ENCODE data around the gene CD151. TPM values are rescaled to one million over a fixed set of nuclear protein-coding genes. Genes with fewer than 3 reads are reported as not detected.

The CD151 gene
- total RNA-seq, 2 experiments from 2014 or later: 45.9 to 46.5 TPM

GRCh38 chr11:830295-831117 is 2.2 kb upstream of the CD151 start:
- Mint-ChIP-seq H3K27me3 (peaks cover 40% of the 10 kb centered on the region), H3K27ac (no peak overlapping the region)

DNA sequence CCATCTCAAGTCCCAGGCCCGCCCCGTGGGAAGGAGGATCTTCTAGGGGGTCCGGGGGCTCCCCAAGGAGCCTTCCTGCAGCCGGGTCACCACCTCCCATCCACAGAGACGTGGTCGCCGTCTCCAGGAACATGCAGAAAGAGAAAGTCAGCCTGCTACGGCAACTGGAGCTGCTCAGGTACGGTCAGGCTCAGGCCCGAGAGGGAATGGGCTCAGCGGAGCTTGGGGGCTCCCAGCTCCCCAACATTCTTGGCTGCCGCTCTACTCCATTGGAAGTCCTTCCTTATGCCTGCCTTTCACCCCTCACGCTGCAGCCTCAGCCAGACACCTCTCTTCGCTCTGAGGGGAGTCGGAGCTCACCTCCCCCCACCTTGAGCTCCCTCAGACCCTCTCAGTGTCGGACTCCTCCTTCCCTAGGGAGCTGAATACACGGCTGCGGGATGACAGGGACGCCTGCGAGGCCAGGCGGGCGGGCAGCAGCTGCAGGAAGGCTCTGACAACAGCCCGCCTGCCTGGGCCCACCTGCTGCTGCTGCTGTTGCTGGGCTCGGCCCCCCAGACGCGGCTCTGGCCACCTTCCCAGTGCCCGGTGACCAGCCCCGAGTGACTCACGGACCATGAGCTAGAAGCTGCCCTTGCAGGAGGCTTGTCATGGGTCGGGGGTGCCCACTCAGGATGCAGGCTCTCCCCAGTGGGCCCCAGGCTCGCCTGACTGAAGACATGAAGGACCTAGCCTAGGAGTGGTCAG is 1.5 kb upstream of the CD151 start:
- DNase-seq (no peak), ATAC-seq (no peak)
- Mint-ChIP-seq H3K4me1 (ENCODE audit: low read depth) (peaks cover 42% of the 10 kb centered on the region), H3K27me3 (peaks cover 40% of the 10 kb centered on the region), H3K4me3 (no peak overlapping the region), H3K36me3 (ENCODE audit: low read depth) (no peaks in the 10 kb centered on the region), H3K27ac (no peak overlapping the region), H3K9me3 (no peaks in the 10 kb centered on the region)
- TF ChIP-seq, protein P1, sequence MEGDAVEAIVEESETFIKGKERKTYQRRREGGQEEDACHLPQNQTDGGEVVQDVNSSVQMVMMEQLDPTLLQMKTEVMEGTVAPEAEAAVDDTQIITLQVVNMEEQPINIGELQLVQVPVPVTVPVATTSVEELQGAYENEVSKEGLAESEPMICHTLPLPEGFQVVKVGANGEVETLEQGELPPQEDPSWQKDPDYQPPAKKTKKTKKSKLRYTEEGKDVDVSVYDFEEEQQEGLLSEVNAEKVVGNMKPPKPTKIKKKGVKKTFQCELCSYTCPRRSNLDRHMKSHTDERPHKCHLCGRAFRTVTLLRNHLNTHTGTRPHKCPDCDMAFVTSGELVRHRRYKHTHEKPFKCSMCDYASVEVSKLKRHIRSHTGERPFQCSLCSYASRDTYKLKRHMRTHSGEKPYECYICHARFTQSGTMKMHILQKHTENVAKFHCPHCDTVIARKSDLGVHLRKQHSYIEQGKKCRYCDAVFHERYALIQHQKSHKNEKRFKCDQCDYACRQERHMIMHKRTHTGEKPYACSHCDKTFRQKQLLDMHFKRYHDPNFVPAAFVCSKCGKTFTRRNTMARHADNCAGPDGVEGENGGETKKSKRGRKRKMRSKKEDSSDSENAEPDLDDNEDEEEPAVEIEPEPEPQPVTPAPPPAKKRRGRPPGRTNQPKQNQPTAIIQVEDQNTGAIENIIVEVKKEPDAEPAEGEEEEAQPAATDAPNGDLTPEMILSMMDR (IDR thresholded peaks at IDR 0.05): no peak
- ChIA-PET POLR2A (interaction anchor here (0.6 to 21.1 kb wide), 4 partner anchors 10 to 218 kb away, joined by 3 to 273 read pairs (median 42); partner anchors contain the start of genes PNPLA2, POLR2L, RPLP2 and TSPAN4), CTCF (interaction anchor here (1.4 to 2.4 kb wide), 2 partner anchors 12 kb away, joined by 5 to 11 read pairs; partner anchors contain the start of gene PNPLA2)
- intact Hi-C loops (cut with micrococcal nuclease): no loop called here

More at GRCh38 chr11:830295-831117, 2.2 kb upstream of the CD151 start:
- Mint-ChIP-seq H3K4me1 (ENCODE audit: low read depth) (peaks cover 43% of the 10 kb centered on the region), H3K4me3 (peak overlapping the region; percentile 19), H3K36me3 (ENCODE audit: low read depth) (peaks cover 1% of the 10 kb centered on the region), H3K9me3 (no peaks in the 10 kb centered on the region)
- TF ChIP-seq, protein P1 (IDR thresholded peaks at IDR 0.05): no peak
- POLR2A ChIA-PET: interaction anchor here (0.6 to 21.1 kb wide), 4 partner anchors 11 to 217 kb away, joined by 3 to 273 read pairs (median 42); partner anchors contain the start of genes AP2A2, PNPLA2, POLR2L and RPLP2
- peak; percentile 74 for ATAC-seq
- DNase-seq: peak; percentile 84
- CTCF ChIA-PET: interaction anchor here (1.4 to 2.4 kb wide), 2 partner anchors 11 to 13 kb away, joined by 5 to 11 read pairs; partner anchors contain the start of gene PNPLA2
- intact Hi-C loops (cut with micrococcal nuclease): no loop called here

GRCh38 chr11:831961-832528 is 707 bp upstream of the CD151 start:
- peaks cover 37% of the 10 kb centered on the region for H3K4me1 Mint-ChIP-seq (ENCODE audit: low read depth)
- ChIA-PET CTCF (interaction anchor here (1.2 to 2.4 kb wide), 2 partner anchors 12 to 106 kb away, joined by 3 to 11 read pairs; partner anchors contain the start of gene PNPLA2), POLR2A (interaction anchor here (0.6 to 21.1 kb wide), 3 partner anchors 9 to 79 kb away, joined by 3 to 273 read pairs (median 81); partner anchors contain the start of genes PNPLA2, POLR2L, RPLP2 and TSPAN4)
- TF ChIP-seq, protein P1 (IDR thresholded peaks at IDR 0.05): no peak
- no peak overlapping the region for H3K4me3 Mint-ChIP-seq
- DNase-seq (no peak), ATAC-seq (no peak)
- no peaks in the 10 kb centered on the region for H3K9me3 Mint-ChIP-seq
- no peaks in the 10 kb centered on the region for H3K36me3 Mint-ChIP-seq (ENCODE audit: low read depth)
- intact Hi-C loops (cut with micrococcal nuclease): no loop called here
- no peak overlapping the region for H3K27ac Mint-ChIP-seq
- peaks cover 40% of the 10 kb centered on the region for H3K27me3 Mint-ChIP-seq

GRCh38 chr11:833114-833791 is 501 bp downstream of the CD151 start:
- Mint-ChIP-seq H3K4me3 (peak overlapping the region; percentile 64), H3K27me3 (peaks cover 31% of the 10 kb centered on the region), H3K36me3 (ENCODE audit: low read depth) (peaks cover 3% of the 10 kb centered on the region), H3K4me1 (ENCODE audit: low read depth) (peaks cover 30% of the 10 kb centered on the region), H3K27ac (no peak overlapping the region), H3K9me3 (no peaks in the 10 kb centered on the region)
- DNase-seq (peak; percentile 65), ATAC-seq (peak; percentile 38)
- TF ChIP-seq, protein P1 (IDR thresholded peaks at IDR 0.05): no peak
- intact Hi-C loops (cut with micrococcal nuclease): no loop called here
- ChIA-PET CTCF (interaction anchor here (1.0 to 2.4 kb wide), 3 partner anchors 14 to 107 kb away, joined by 3 to 11 read pairs (median 3); partner anchors contain the start of gene PNPLA2), POLR2A (interaction anchor here (1.0 to 21.1 kb wide), 4 partner anchors 8 to 17 kb away, joined by 3 to 273 read pairs (median 46); partner anchors contain the start of genes PNPLA2, POLR2L, RPLP2 and TSPAN4)
